HepG2 (cell line): ENCODE measurements around the gene INAFM1. TPM values are rescaled to one million over a fixed set of nuclear protein-coding genes. Genes with fewer than 3 reads are reported as not detected.

Experiments
- ATM ChIP-seq: fragments of 450-650 bp; IDR thresholded peaks from 2 replicates; pipeline ENCODE4 v1.7.1; 2017; ENCODE audit warnings: mild to moderate bottlenecking, borderline replicate concordance
- BATF2 ChIP-seq: sonication (generic); formaldehyde crosslinking; IDR thresholded peaks from 2 replicates; pipeline ENCODE4 v1.8.0; 2022; ENCODE audit warnings: mild to moderate bottlenecking, missing genetic modification reagents, moderate library complexity
- FOXK1 ChIP-seq: sonication (generic); formaldehyde crosslinking; IDR thresholded peaks from 2 replicates; pipeline ENCODE4 v1.4.0; 2020; ENCODE audit warnings: low read depth, missing genetic modification reagents, borderline replicate concordance
- GLI4 ChIP-seq: sonication (generic); formaldehyde crosslinking; IDR thresholded peaks from 2 replicates; pipeline ENCODE4 v1.5.1; 2020; ENCODE audit warnings: missing genetic modification reagents, mild to moderate bottlenecking, moderate library complexity, borderline replicate concordance
- KDM5A ChIP-seq: fragments of 200-600 bp; sonication (generic); IDR thresholded peaks from 2 replicates; pipeline ENCODE4 v1.7.0; 2018; ENCODE audit warnings: antibody characterized with exemption, mild to moderate bottlenecking, low read length, borderline replicate concordance
- MAFK ChIP-seq, 2 experiments: IDR thresholded peaks in 1 of 2; conservative IDR thresholded peaks in 1 of 2; 2 replicates each; pipeline ENCODE4 v1.6.1; 2011; ENCODE audit warnings: improper control_type of control experiment in 2 of 2, low read length in 2 of 2
- NRL ChIP-seq: sonication (generic); formaldehyde crosslinking; IDR thresholded peaks from 2 replicates; pipeline ENCODE4 v1.5.0; 2020; ENCODE audit warnings: missing genetic modification reagents, mild to moderate bottlenecking, moderate library complexity, borderline replicate concordance
- PHF8 ChIP-seq: sonication (generic); formaldehyde crosslinking; IDR thresholded peaks from 2 replicates; pipeline ENCODE4 v1.5.0; 2020; ENCODE audit warnings: missing genetic modification reagents
- PRMT3 ChIP-seq: sonication (generic); formaldehyde crosslinking; IDR thresholded peaks from 2 replicates; pipeline ENCODE4 v1.8.1; 2022; ENCODE audit warnings: low read depth, mild to moderate bottlenecking, moderate library complexity, missing genetic modification reagents, borderline replicate concordance
- RBM39 ChIP-seq: fragments of 200-400 bp; formaldehyde crosslinking; IDR thresholded peaks from one replicate; pipeline ENCODE4 v1.6.1; 2018; ENCODE audit warnings: antibody characterized with exemption, mild to moderate bottlenecking, low read depth, low read length; ENCODE audit not compliant: poor library complexity, severe bottlenecking
- TFE3 ChIP-seq: IDR thresholded peaks from 2 replicates; pipeline ENCODE4 v1.6.1; 2016
- THAP7 ChIP-seq: sonication (generic); formaldehyde crosslinking; IDR thresholded peaks from 2 replicates; pipeline ENCODE4 v1.8.1; 2023; ENCODE audit warnings: mild to moderate bottlenecking, missing genetic modification reagents
- ZBTB7A ChIP-seq: sonication (generic); formaldehyde crosslinking; IDR thresholded peaks from 2 replicates; pipeline ENCODE4 v1.8.0; 2022; ENCODE audit warnings: mild to moderate bottlenecking, missing genetic modification reagents
- ZMAT3 ChIP-seq: sonication (generic); formaldehyde crosslinking; conservative IDR thresholded peaks from 2 replicates; pipeline ENCODE4 v1.7.0; 2021; ENCODE audit warnings: missing genetic modification reagents
- ZNF7 ChIP-seq: IDR thresholded peaks from 2 replicates; pipeline ENCODE4 v1.6.1; 2016; ENCODE audit warnings: missing biosample characterization, missing genetic modification reagents
- ZNF737 ChIP-seq: sonication (generic); formaldehyde crosslinking; IDR thresholded peaks from 2 replicates; pipeline ENCODE4 v1.5.0; 2020; ENCODE audit warnings: missing genetic modification reagents, mild to moderate bottlenecking, borderline replicate concordance
- ZNF891 ChIP-seq: sonication (generic); formaldehyde crosslinking; IDR thresholded peaks from 2 replicates; pipeline ENCODE4 v1.5.0; 2020; ENCODE audit warnings: mild to moderate bottlenecking, missing genetic modification reagents
- polyA plus RNA-seq, 8 experiments: library from polyadenylated mRNA; depleted of rRNA in 3 of 8; stranded (reverse) in 7 of 8; unstranded in 1 of 8; fragments of >200 nt; fragmentation: Illumina TruSeq in 4 of 8; extraction: Trizol in 4 of 8; gene quantifications; 2 replicates each; pipeline versions ENCODE4 v1.2.1 to v1.2.3, GENCODE V29; 2011 to 2016; ENCODE audit warnings: low read depth in 4 of 8, missing spikeins in 1 of 8, mixed read lengths in 1 of 8; ENCODE audit not compliant: insufficient read depth in 1 of 8
- total RNA-seq, 5 experiments: library from RNA; depleted of rRNA; stranded (reverse); fragments of >200 nt; fragmentation: Illumina TruSeq; extraction: Trizol; gene quantifications; 2 replicates each; pipeline ENCODE4 v1.2.3, GENCODE V29; 2016; ENCODE audit warnings: low read depth in 1 of 5
- TF ChIP-seq, protein P1 (sequence below), 2 experiments: fragments of 450-650 bp in 1 of 2; sonication (generic) in 1 of 2; formaldehyde crosslinking; IDR thresholded peaks; 2 replicates each; pipeline versions ENCODE4 v1.5.0 to v1.8.0; 2020 to 2022; ENCODE audit warnings: mild to moderate bottlenecking in 1 of 2, missing genetic modification reagents in 1 of 2
- TF ChIP-seq, protein P2 (sequence below): sonication (generic); formaldehyde crosslinking; IDR thresholded peaks from 2 replicates; pipeline ENCODE4 v1.4.0; 2020; ENCODE audit warnings: missing genetic modification reagents, borderline replicate concordance

INAFM1 gene
- total and polyA plus RNA-seq, 2 of the 13 experiments (the other 11 are each of a cell fraction or from before 2014, with no cell fraction given) = 0.88 to 1.9 TPM

DNA sequence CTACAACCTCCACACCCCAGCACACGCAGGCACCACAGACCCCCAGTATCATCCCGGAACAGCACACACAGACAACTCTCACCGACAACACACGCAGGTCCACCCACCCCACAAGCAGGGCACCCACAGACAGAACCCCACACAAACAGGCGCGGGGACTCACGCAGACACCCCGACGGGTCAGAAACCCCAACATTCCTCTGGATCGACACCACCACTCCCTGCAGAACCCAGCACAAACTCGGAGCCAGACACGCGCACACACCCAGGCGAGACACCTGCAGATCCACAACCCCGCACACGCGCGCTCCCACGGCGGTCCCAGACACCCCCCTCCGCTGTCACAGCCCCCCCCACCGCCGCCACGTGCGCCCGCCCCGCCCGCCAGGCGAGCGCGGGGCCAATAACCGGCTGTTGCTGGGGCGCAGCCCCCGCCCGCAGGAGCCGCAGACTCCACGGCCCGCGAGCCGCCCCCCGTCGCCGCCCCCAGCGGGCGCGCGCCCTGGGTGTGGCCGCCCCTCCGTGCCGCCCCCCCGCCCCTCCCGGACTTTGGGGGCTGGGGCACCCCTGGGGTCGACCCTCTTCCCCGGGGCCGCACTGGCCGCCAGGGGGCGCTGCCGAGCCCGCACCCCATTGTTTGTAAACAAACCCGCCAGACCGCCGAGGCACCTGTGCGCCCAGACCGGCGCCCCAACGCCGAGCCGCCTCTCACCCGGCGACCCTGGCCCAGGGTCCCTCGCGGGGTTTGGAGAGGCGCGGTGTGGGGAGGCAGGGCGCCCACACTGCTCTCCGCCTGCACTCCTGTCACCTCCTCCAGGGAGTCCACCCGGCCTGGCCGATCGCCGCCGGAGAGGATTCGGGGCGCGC is 44.4 kb upstream of the INAFM1 start (continued):
- TF ChIP-seq THAP7 (CRISPR knock-in tag) (no peak), BATF2 (CRISPR knock-in tag) (no peak), KDM5A (no peak), ATM (no peak), PRMT3 (no peak), ZNF737 (CRISPR knock-in tag) (no peak), ZNF891 (CRISPR knock-in tag) (no peak; the same call in none of the 2 replicates), ZBTB7A (no peak), NRL (no peak), RBM39 (no peak), ZMAT3 (CRISPR knock-in tag) (peak; percentile 42; the same call in 1 of the 2 replicates), GLI4 (CRISPR knock-in tag) (no peak), ZNF7 (CRISPR knock-in tag) (no peak), PHF8 (CRISPR knock-in tag) (no peak; the same call in 1 of the 2 replicates), FOXK1 (CRISPR knock-in tag) (peak; percentile 93; the same call in 1 of the 2 replicates), MAFK (conservative IDR thresholded peaks at IDR 0.05 in 1 of 2, IDR thresholded peaks at IDR 0.05 in 1 of 2; ENCODE audit: low read length in 2 of 2) (no peak), TFE3 (no peak)
- TF ChIP-seq, protein P1, sequence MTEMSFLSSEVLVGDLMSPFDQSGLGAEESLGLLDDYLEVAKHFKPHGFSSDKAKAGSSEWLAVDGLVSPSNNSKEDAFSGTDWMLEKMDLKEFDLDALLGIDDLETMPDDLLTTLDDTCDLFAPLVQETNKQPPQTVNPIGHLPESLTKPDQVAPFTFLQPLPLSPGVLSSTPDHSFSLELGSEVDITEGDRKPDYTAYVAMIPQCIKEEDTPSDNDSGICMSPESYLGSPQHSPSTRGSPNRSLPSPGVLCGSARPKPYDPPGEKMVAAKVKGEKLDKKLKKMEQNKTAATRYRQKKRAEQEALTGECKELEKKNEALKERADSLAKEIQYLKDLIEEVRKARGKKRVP (CRISPR knock-in tag; IDR thresholded peaks at IDR 0.05) = no peak; a peak in 1 of 4 replicates
- TF ChIP-seq, protein P2, sequence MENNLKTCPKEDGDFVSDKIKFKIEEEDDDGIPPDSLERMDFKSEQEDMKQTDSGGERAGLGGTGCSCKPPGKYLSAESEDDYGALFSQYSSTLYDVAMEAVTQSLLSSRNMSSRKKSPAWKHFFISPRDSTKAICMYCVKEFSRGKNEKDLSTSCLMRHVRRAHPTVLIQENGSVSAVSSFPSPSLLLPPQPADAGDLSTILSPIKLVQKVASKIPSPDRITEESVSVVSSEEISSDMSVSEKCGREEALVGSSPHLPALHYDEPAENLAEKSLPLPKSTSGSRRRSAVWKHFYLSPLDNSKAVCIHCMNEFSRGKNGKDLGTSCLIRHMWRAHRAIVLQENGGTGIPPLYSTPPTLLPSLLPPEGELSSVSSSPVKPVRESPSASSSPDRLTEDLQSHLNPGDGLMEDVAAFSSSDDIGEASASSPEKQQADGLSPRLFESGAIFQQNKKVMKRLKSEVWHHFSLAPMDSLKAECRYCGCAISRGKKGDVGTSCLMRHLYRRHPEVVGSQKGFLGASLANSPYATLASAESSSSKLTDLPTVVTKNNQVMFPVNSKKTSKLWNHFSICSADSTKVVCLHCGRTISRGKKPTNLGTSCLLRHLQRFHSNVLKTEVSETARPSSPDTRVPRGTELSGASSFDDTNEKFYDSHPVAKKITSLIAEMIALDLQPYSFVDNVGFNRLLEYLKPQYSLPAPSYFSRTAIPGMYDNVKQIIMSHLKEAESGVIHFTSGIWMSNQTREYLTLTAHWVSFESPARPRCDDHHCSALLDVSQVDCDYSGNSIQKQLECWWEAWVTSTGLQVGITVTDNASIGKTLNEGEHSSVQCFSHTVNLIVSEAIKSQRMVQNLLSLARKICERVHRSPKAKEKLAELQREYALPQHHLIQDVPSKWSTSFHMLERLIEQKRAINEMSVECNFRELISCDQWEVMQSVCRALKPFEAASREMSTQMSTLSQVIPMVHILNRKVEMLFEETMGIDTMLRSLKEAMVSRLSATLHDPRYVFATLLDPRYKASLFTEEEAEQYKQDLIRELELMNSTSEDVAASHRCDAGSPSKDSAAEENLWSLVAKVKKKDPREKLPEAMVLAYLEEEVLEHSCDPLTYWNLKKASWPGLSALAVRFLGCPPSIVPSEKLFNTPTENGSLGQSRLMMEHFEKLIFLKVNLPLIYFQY (CRISPR knock-in tag) = no peak
